Neural cell (in vitro differentiated cells): ENCODE data around the gene TRIM40. TPM values are rescaled to one million over a fixed set of nuclear protein-coding genes. Genes with fewer than 3 reads are reported as not detected.

ENCODE experiments used
- H2AFZ ChIP-seq: fragments of 200-600, 300-800 bp; sonication (generic), shearing (Covaris generic); 2 replicates; pipeline ENCODE4 v1.6.0; 2014; ENCODE audit warnings: low read depth, mild to moderate bottlenecking, antibody characterized with exemption, low read length, moderate library complexity
- H3F3A ChIP-seq: fragments of 200-600 bp; shearing (Covaris generic); 2 replicates; pipeline ENCODE4 v1.6.1; 2016; ENCODE audit warnings: mild to moderate bottlenecking, moderate library complexity, mixed read lengths, antibody characterized with exemption, low read length; ENCODE audit not compliant: insufficient read depth, poor library complexity, severe bottlenecking
- H3K27ac ChIP-seq: fragments of 200-600, 300-800 bp; sonication (generic), shearing (Covaris generic); 2 replicates; pipeline ENCODE4 v1.5.1; 2014; ENCODE audit warnings: mild to moderate bottlenecking, low read length, moderate library complexity
- H3K27me3 ChIP-seq: fragments of 300-800, 200-600 bp; sonication (generic), shearing (Covaris generic); 2 replicates; pipeline ENCODE4 v1.6.0; 2014; ENCODE audit warnings: mild to moderate bottlenecking, low read depth, low read length, moderate library complexity; ENCODE audit not compliant: insufficient read depth
- H3K36me3 ChIP-seq: fragments of 300-800, 200-600 bp; sonication (generic), shearing (Covaris generic); 2 replicates; pipeline ENCODE4 v1.5.1; 2014; ENCODE audit warnings: mild to moderate bottlenecking, antibody characterized with exemption, low read length, moderate library complexity; ENCODE audit not compliant: insufficient read depth
- H3K4me2 ChIP-seq: fragments of 300-800, 200-600 bp; sonication (generic), shearing (Covaris generic); 2 replicates; pipeline ENCODE4 v1.6.0; 2014; ENCODE audit warnings: mild to moderate bottlenecking, low read length
- H3K4me3 ChIP-seq: fragments of 300-800, 200-600 bp; sonication (generic), shearing (Covaris generic); 2 replicates; pipeline ENCODE4 v1.5.1; 2014; ENCODE audit warnings: mild to moderate bottlenecking, low read length, moderate library complexity
- H3K79me2 ChIP-seq: fragments of 200-600 bp; shearing (Covaris generic); replicated peaks from 2 replicates; pipeline ENCODE4 v1.6.0; 2014; ENCODE audit warnings: mild to moderate bottlenecking, low read length, moderate library complexity; ENCODE audit not compliant: insufficient read depth
- H3K9ac ChIP-seq: fragments of 300-800, 200-600 bp; sonication (generic), shearing (Covaris generic); 2 replicates; pipeline ENCODE4 v1.6.1; 2016; ENCODE audit warnings: mild to moderate bottlenecking, low read length, mixed read lengths
- H3K9me2 ChIP-seq: fragments of 200-600 bp; shearing (Covaris generic); 2 replicates; pipeline ENCODE4 v1.6.1; 2016; ENCODE audit warnings: mild to moderate bottlenecking, low read length, mixed read lengths; ENCODE audit not compliant: insufficient read depth
- H3K9me3 ChIP-seq: fragments of 200-600, 300-800 bp; sonication (generic), shearing (Covaris generic); 2 replicates; pipeline ENCODE4 v1.6.1; 2016; ENCODE audit warnings: mild to moderate bottlenecking, mixed run types, low read length, moderate library complexity, mixed read lengths
- H4K20me1 ChIP-seq: fragments of 200-600 bp; shearing (Covaris generic); 2 replicates; pipeline ENCODE4 v1.6.1; 2016; ENCODE audit warnings: mild to moderate bottlenecking, mixed run types; ENCODE audit not compliant: insufficient read depth
- CTCF ChIP-seq: fragments of 450-650 bp; IDR thresholded peaks from 2 replicates; pipeline ENCODE4 v1.5.1; 2014; ENCODE audit warnings: antibody characterized with exemption, mild to moderate bottlenecking, moderate library complexity; ENCODE audit not compliant: poor library complexity, severe bottlenecking
- EP300 ChIP-seq: fragments of 450-650 bp; conservative IDR thresholded peaks from 2 replicates; pipeline ENCODE4 v1.6.1; 2014; ENCODE audit warnings: antibody characterized with exemption, mild to moderate bottlenecking, moderate library complexity; ENCODE audit not compliant: poor library complexity, severe bottlenecking
- EZH2 ChIP-seq: fragments of 200-600, 300-800 bp; shearing (Covaris generic), sonication (generic); IDR thresholded peaks from 2 replicates; pipeline ENCODE4 v1.6.1; 2014; ENCODE audit warnings: antibody characterized with exemption, low read length, borderline replicate concordance, mild to moderate bottlenecking; ENCODE audit not compliant: insufficient read depth, poor library complexity, severe bottlenecking
- MXI1 ChIP-seq: fragments of 450-650 bp; conservative IDR thresholded peaks from 2 replicates; pipeline ENCODE4 v1.6.1; 2014; ENCODE audit warnings: antibody characterized with exemption, mild to moderate bottlenecking; ENCODE audit not compliant: poor library complexity, severe bottlenecking
- POLR2AphosphoS5 ChIP-seq: IDR thresholded peaks from 2 replicates; pipeline ENCODE4 v1.6.1; 2012
- RAD21 ChIP-seq: fragments of 450-650 bp; conservative IDR thresholded peaks from 2 replicates; pipeline ENCODE4 v1.6.1; 2014; ENCODE audit warnings: antibody characterized with exemption, mild to moderate bottlenecking, moderate library complexity
- REST ChIP-seq: IDR thresholded peaks from 2 replicates; pipeline ENCODE4 v1.6.1; 2012; ENCODE audit warnings: borderline replicate concordance
- SMC3 ChIP-seq: fragments of 450-650 bp; conservative IDR thresholded peaks from 2 replicates; pipeline ENCODE4 v1.6.1; 2014; ENCODE audit warnings: antibody characterized with exemption, mild to moderate bottlenecking, moderate library complexity; ENCODE audit not compliant: poor library complexity
- TAF1 ChIP-seq: IDR thresholded peaks from 2 replicates; pipeline ENCODE4 v1.6.1; 2012; ENCODE audit warnings: low read depth
- polyA plus RNA-seq: library from polyadenylated mRNA; depleted of rRNA; stranded (reverse); fragments of >200 nt; gene quantifications from 2 replicates; pipeline ENCODE4 v1.2.3, GENCODE V29; 2014

Gene TRIM40
- polyA plus RNA-seq, 1 donor from 2014 or later: not detected

- H3K4me3 ChIP-seq: no peak overlapping the region
- H3K4me2 ChIP-seq: no peak overlapping the region
- no peaks in the 10 kb centered on the region for H3K9me3 ChIP-seq
- H3K27me3 ChIP-seq: no peaks in the 10 kb centered on the region
- no peaks in the 10 kb centered on the region for H3K9me2 ChIP-seq
- no peak overlapping the region for H3K27ac ChIP-seq
- H3K36me3 ChIP-seq: no peaks in the 10 kb centered on the region
- no peak overlapping the region for H2AFZ ChIP-seq
- TF ChIP-seq RAD21 (no peak), EP300 (no peak), CTCF (no peak), TAF1 (no peak), MXI1 (no peak), POLR2AphosphoS5 (no peak), SMC3 (no peak), REST (no peak), EZH2 (no peak)
- H4K20me1 ChIP-seq: no peaks in the 10 kb centered on the region
- no peaks in the 10 kb centered on the region for H3F3A ChIP-seq
- no peak overlapping the region for H3K9ac ChIP-seq
- H3K79me2 ChIP-seq: no peaks in the 10 kb centered on the region
Observed at GRCh38 chr6:30149234-30149633, 13.3 kb downstream of the TRIM40 start.

GRCh38 chr6:30149858-30150550, 14.1 kb downstream of the TRIM40 start:
- TF ChIP-seq RAD21 (no peak), MXI1 (no peak), POLR2AphosphoS5 (no peak), TAF1 (no peak), SMC3 (no peak), CTCF (no peak), EP300 (no peak), REST (no peak), EZH2 (no peak)
- Histone ChIP-seq H3K9me2 (no peaks in the 10 kb centered on the region), H3K27ac (no peak overlapping the region), H3K4me2 (no peak overlapping the region), H3K9ac (no peak overlapping the region), H3K27me3 (no peaks in the 10 kb centered on the region), H3K79me2 (no peaks in the 10 kb centered on the region), H3K4me3 (no peak overlapping the region), H3K36me3 (no peaks in the 10 kb centered on the region), H2AFZ (no peak overlapping the region), H3K9me3 (no peaks in the 10 kb centered on the region), H3F3A (no peaks in the 10 kb centered on the region), H4K20me1 (no peaks in the 10 kb centered on the region)
